ENCODE results near the gene KRT82. TPM values are rescaled to one million over a fixed set of nuclear protein-coding genes. Genes with fewer than 3 reads are reported as not detected.

KRT82 gene
- total RNA-seq, 2 donors from 2014 or later, result not detected

DNA sequence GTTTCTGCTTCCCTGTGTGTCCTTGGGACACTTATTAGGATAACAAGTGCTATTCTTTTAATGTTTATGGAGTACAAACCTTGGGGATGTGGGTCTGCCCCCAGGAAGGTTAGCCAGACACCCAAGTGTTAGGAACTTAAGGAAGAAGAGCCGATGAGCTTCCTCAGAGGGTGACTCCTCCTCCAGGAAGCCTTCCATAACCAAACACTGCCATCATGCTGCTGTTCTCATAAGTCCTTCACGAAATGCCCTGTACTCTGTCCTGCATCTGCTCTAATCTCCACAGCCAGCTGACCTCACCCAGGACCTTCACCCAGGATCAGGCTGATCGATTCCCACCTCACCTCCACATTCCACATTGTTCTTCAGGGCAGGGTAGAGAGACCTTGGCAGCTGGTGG, 37.6 kb downstream of the KRT82 start:
- Histone ChIP-seq H3K36me3 (no peaks in the 10 kb centered on the region), H3K4me3 (no peak overlapping the region), H3K27me3 (no peaks in the 10 kb centered on the region), H3K9me3 (no peaks in the 10 kb centered on the region), H3K4me1 (no peaks in the 10 kb centered on the region), H3K9ac (ENCODE audit: low read depth in 2 of 2, low read length in 2 of 2) (no peak overlapping the region), H3K27ac (no peak overlapping the region)
- intact Hi-C loops (cut with DNase I), result no loop called here
- DNase-seq, result no peak
- TF ChIP-seq CTCF (IDR thresholded peaks at IDR 0.05), result no peak

DNA sequence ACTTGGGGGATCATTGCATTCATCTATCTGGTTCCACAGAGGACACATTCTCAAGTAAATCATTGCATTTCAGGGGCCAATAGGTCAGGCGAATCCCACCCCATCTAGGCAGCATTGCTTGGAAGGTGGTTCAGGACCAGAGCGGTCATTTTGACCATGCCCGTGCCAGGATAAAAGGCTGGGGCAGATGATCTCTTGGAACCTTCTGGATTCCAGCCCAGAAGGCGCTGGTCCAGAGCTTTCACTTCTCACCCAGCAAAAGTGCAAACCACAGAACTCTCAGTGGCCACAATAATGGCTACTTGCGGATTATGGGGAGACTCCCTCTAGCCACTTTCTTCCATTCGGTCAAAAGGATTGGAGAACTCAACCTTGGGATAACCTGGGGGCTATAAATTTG, 38.3 kb downstream of the KRT82 start:
- intact Hi-C loops (cut with DNase I), result no loop called here
- DNase-seq, result no peak

GRCh38 chr12:52366738-52367485, 39.2 kb downstream of the KRT82 start, which contains the start of gene KRT85:
Gene KRT85 (minus strand): TSS chr12:52367481. CDS start chr12:52367405, 76 bp downstream.
- DNase-seq, result no peak

More for the DNA sequence above, 38.3 kb downstream of the KRT82 start:
- no peaks in the 10 kb centered on the region for H3K36me3 ChIP-seq
- no peaks in the 10 kb centered on the region for H3K27me3 ChIP-seq
- no peak overlapping the region for H3K4me3 ChIP-seq
- no peaks in the 10 kb centered on the region for H3K4me1 ChIP-seq
- no peaks in the 10 kb centered on the region for H3K9me3 ChIP-seq
- TF ChIP-seq CTCF (IDR thresholded peaks at IDR 0.05), result no peak
- no peak overlapping the region for H3K9ac ChIP-seq (ENCODE audit: low read depth in 2 of 2, low read length in 2 of 2)
- no peak overlapping the region for H3K27ac ChIP-seq

DNA sequence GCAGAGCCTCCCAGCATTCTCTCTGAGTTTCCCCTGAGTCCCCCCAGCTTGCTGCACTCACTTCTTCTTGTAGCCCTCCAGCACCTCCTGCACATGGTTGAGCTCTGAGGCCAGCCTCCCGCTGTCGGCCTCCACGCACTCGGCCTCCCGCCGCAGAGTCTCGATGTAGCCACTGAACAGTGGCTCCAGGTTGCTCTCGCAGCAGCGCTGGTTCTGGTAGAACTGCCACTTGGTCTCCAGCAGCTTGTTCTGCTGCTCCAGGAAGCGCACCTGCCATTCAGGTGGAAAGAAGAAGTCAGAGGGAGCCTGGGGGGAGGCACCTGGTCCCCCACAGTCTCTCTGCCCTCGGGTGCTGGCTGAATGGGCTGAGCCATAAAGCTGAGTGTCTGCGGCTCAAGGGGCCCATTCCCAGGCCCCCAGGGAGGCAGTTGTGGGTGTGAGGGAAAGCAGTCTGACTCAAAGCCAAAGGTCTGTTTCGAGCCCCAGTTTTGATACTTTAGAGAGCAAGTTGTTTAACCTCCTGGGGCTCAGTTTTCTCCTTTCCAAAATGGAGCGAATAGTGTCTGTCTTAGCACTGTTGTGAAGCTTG, 41.1 kb downstream of the KRT82 start:
- Histone ChIP-seq H3K27me3 (no peaks in the 10 kb centered on the region), H3K9ac (ENCODE audit: low read depth in 2 of 2, low read length in 2 of 2) (no peak overlapping the region)
- intact Hi-C loops (cut with DNase I), result no loop called here

More at GRCh38 chr12:52366738-52367485, 39.2 kb downstream of the KRT82 start, which contains the start of gene KRT85:
- H3K9me3 ChIP-seq, result no peaks in the 10 kb centered on the region
- no peak within 1 kb of the TSS for H3K9ac ChIP-seq (ENCODE audit: low read depth in 2 of 2, low read length in 2 of 2)
- H3K27me3 ChIP-seq, result no peaks in the 10 kb centered on the region
- TF ChIP-seq CTCF (IDR thresholded peaks at IDR 0.05), result no peak
- H3K27ac ChIP-seq, result no peak within 1 kb of the TSS
- intact Hi-C loops (cut with DNase I), result no loop called here
- no peaks in the 10 kb centered on the region for H3K36me3 ChIP-seq
- no peaks in the 10 kb centered on the region for H3K4me1 ChIP-seq
- no peak within 1 kb of the TSS for H3K4me3 ChIP-seq

DNA sequence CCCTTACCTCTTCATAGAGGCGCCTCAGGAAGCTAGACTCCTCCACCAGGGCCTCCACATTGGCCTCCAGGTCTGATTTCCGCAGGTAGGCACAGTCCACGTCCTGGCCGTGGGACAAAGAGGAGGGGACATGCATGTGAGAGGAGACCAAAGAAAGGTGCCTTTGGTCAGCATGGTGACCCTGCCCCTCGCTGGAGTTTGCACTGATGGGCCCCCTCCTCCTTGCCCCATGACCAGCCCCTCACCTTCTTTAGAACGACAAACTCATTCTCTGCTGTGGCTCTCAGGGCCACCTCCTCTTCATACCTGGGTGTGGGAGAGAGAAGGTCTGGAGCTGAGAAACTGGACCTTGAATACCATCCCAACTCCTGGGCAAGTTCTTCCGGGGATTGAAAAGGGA, 42.1 kb downstream of the KRT82 start:
- intact Hi-C loops (cut with DNase I), result no loop called here
- TF ChIP-seq CTCF (IDR thresholded peaks at IDR 0.05), result no peak
- H3K27me3 ChIP-seq, result no peaks in the 10 kb centered on the region
- H3K9ac ChIP-seq (ENCODE audit: low read depth in 2 of 2, low read length in 2 of 2), result no peak overlapping the region
- H3K27ac ChIP-seq, result no peak overlapping the region
- H3K4me3 ChIP-seq, result no peak overlapping the region
- H3K9me3 ChIP-seq, result no peaks in the 10 kb centered on the region
- no peaks in the 10 kb centered on the region for H3K36me3 ChIP-seq
- no peaks in the 10 kb centered on the region for H3K4me1 ChIP-seq
- no peak for DNase-seq

More for the DNA sequence above, 41.1 kb downstream of the KRT82 start:
- H3K9me3 ChIP-seq, result no peaks in the 10 kb centered on the region
- H3K36me3 ChIP-seq, result no peaks in the 10 kb centered on the region
- no peaks in the 10 kb centered on the region for H3K4me1 ChIP-seq
- TF ChIP-seq CTCF (IDR thresholded peaks at IDR 0.05), result no peak
- no peak overlapping the region for H3K27ac ChIP-seq
- no peak for DNase-seq
- no peak overlapping the region for H3K4me3 ChIP-seq

Data from colonic mucosa (tissue), 4 donors.